CD14-positive monocyte (primary cell): Measurements from ENCODE around the gene CST3. TPM values are rescaled to one million over a fixed set of nuclear protein-coding genes. Genes with fewer than 3 reads are reported as not detected.
"Not testable (repeated sequence)": the region's sequence is repeated elsewhere in the genome, so short reads cannot be mapped to it uniquely, and the experiment has no call there.

ENCODE experiments used
- DNase-seq, 3 donors: peaks; one replicate each; pipeline ENCODE4 v3.0.0-alpha.2; 2011 to 2022
- H2AFZ ChIP-seq: 2 replicates; pipeline ENCODE4 v1.6.0; 2012; ENCODE audit warnings: mild to moderate bottlenecking, low read depth, low read length, inconsistent platforms; ENCODE audit not compliant: insufficient read depth, poor library complexity, severe bottlenecking
- H3K27ac ChIP-seq, 2 donors: 1 replicate in 1 of 2; 2 replicates in 1 of 2; pipeline ENCODE4 v1.5.1; 2012 to 2013; ENCODE audit warnings: low read length in 2 of 2, control low read depth in 1 of 2, inconsistent platforms in 1 of 2, low read depth in 1 of 2, mild to moderate bottlenecking in 1 of 2
- H3K27me3 ChIP-seq, 2 donors: one replicate each; pipeline versions ENCODE4 v1.6.0 to v1.6.1; 2011 to 2013; ENCODE audit warnings: low read length in 2 of 2; ENCODE audit not compliant: control insufficient read depth in 2 of 2, insufficient read depth in 2 of 2
- H3K36me3 ChIP-seq, 2 donors: replicated peaks in 1 of 2; 1 replicate in 1 of 2; 2 replicates in 1 of 2; pipeline versions ENCODE4 v1.5.1 to v1.6.1; 2012 to 2013; ENCODE audit warnings: low read length in 2 of 2, control low read depth in 1 of 2, inconsistent platforms in 1 of 2, mild to moderate bottlenecking in 1 of 2; ENCODE audit not compliant: insufficient read depth in 2 of 2, control insufficient read depth in 1 of 2
- H3K4me1 ChIP-seq, 2 donors: 1 replicate in 1 of 2; 2 replicates in 1 of 2; pipeline versions ENCODE4 v1.5.1 to v1.6.1; 2012 to 2013; ENCODE audit warnings: low read length in 2 of 2, control low read depth in 1 of 2, inconsistent platforms in 1 of 2, mild to moderate bottlenecking in 1 of 2, moderate library complexity in 1 of 2; ENCODE audit not compliant: insufficient read depth in 2 of 2, control insufficient read depth in 1 of 2
- H3K4me2 ChIP-seq: replicated peaks from 2 replicates; pipeline ENCODE3; 2012; ENCODE audit warnings: low read length, moderate library complexity, mild to moderate bottlenecking; ENCODE audit not compliant: poor library complexity, severe bottlenecking; ENCODE audit errors: extremely low read depth
- H3K4me3 ChIP-seq, 3 experiments: fragments of 200-600 bp in 1 of 3; sonication (generic) in 1 of 3; replicated peaks in 1 of 3; 1 replicate in 2 of 3; 2 replicates in 1 of 3; pipeline ENCODE4 v1.5.1; 2011 to 2013; ENCODE audit warnings: low read length in 3 of 3, mild to moderate bottlenecking in 3 of 3, control low read depth in 2 of 3, low read depth in 2 of 3, inconsistent platforms in 1 of 3, moderate library complexity in 1 of 3
- H3K79me2 ChIP-seq: 2 replicates; pipeline ENCODE4 v1.6.0; 2012; ENCODE audit warnings: mild to moderate bottlenecking, control low read depth, inconsistent platforms, low read length, moderate library complexity; ENCODE audit not compliant: insufficient read depth
- H3K9ac ChIP-seq: 2 replicates; pipeline ENCODE4 v1.6.0; 2017; ENCODE audit warnings: low read length, mild to moderate bottlenecking; ENCODE audit not compliant: insufficient read depth, poor library complexity, severe bottlenecking
- H3K9me3 ChIP-seq, 2 donors: replicated peaks in 1 of 2; 1 replicate in 1 of 2; 2 replicates in 1 of 2; pipeline versions ENCODE4 v1.5.1 to v1.6.1; 2012 to 2013; ENCODE audit warnings: low read length in 2 of 2, control low read depth in 1 of 2; ENCODE audit not compliant: control insufficient read depth in 1 of 2, insufficient read depth in 1 of 2
- H4K20me1 ChIP-seq: 2 replicates; pipeline ENCODE4 v1.6.0; 2012; ENCODE audit warnings: mild to moderate bottlenecking, low read length, control low read depth, moderate library complexity; ENCODE audit not compliant: insufficient read depth
- H3K27ac Mint-ChIP-seq, 7 donors: one replicate each; pipeline ENCODE4 v1.8.0; 2020; ENCODE audit warnings: mild to moderate bottlenecking in 7 of 7, mixed read lengths in 7 of 7, moderate library complexity in 6 of 7, inconsistent platforms in 2 of 7
- H3K27me3 Mint-ChIP-seq, 3 donors: one replicate each; pipeline ENCODE4 v1.8.0; 2021 to 2022; ENCODE audit warnings: low read depth in 3 of 3, mild to moderate bottlenecking in 3 of 3, mixed read lengths in 3 of 3, moderate library complexity in 3 of 3, inconsistent platforms in 1 of 3
- H3K36me3 Mint-ChIP-seq, 2 donors: one replicate each; pipeline ENCODE4 v1.8.0; 2020; ENCODE audit warnings: mixed read lengths in 2 of 2, inconsistent platforms in 1 of 2, mild to moderate bottlenecking in 1 of 2
- H3K4me1 Mint-ChIP-seq: one replicate; pipeline ENCODE4 v1.8.0; 2020; ENCODE audit warnings: mild to moderate bottlenecking, mixed read lengths
- H3K4me3 Mint-ChIP-seq, 2 donors: one replicate each; pipeline ENCODE4 v1.8.0; 2020; ENCODE audit warnings: mild to moderate bottlenecking in 2 of 2, mixed read lengths in 2 of 2, moderate library complexity in 1 of 2
- H3K9me3 Mint-ChIP-seq, 7 donors: one replicate each; pipeline ENCODE4 v1.8.0; 2020 to 2022; ENCODE audit warnings: mixed read lengths in 7 of 7, mild to moderate bottlenecking in 6 of 7, moderate library complexity in 6 of 7, inconsistent platforms in 2 of 7
- CTCF ChIP-seq: fragments of 200-600 bp; IDR thresholded peaks from one replicate; pipeline ENCODE4 v1.8.0; 2022; ENCODE audit warnings: antibody characterized with exemption, mild to moderate bottlenecking
- WGBS: methylation state at CpG from one replicate; pipeline ENCODE4 v1.1.5; 2013; ENCODE audit warnings: missing lambda C conversion rate; ENCODE audit not compliant: insufficient coverage; 5-methylcytosine and 5-hydroxymethylcytosine counted together
- intact Hi-C, 2 donors: fragments of 100-400 bp; cut with micrococcal nuclease; formaldehyde crosslinking; loops; one replicate each; pipeline versions ENCODE4 v1.15.0 to v1.15.1; 2023
- polyA plus RNA-seq, 3 donors: library from polyadenylated mRNA; depleted of rRNA in 1 of 3; unstranded in 2 of 3; stranded (reverse) in 1 of 3; fragments of 300-500 nt in 2 of 3; fragments of >200 nt in 1 of 3; fragmentation: Illumina TruSeq in 2 of 3; gene quantifications; 1 replicate in 2 of 3; 2 replicates in 1 of 3; pipeline ENCODE4 v1.2.3, GENCODE V29; 2012 to 2021

CST3 gene
- polyA plus RNA-seq, 3 donors: 1,459 to 3,222 (median 2,657) TPM

- peak overlapping the region in 6 of 7 donors; percentile 62 to 91 (median 81) for H3K27ac Mint-ChIP-seq
- Histone ChIP-seq H3K4me3 (peak overlapping the region; percentile 87 to 97 (median 91)), H3K79me2 (peaks cover 38% of the 10 kb centered on the region), H3K36me3 (peaks cover 30 to 44% of the 10 kb centered on the region in 2 donors), H3K27me3 (no peaks in the 10 kb centered on the region), H3K9me3 (no peaks in the 10 kb centered on the region), H4K20me1 (peaks cover 59% of the 10 kb centered on the region), H3K9ac (peak overlapping the region; percentile 86), H3K4me1 (peaks cover 83 to 90% of the 10 kb centered on the region in 2 donors), H3K27ac (peak overlapping the region in 1 of 2 donors; percentile 88), H2AFZ (no peak overlapping the region), H3K4me2 (peak overlapping the region; percentile 87)
- H3K4me1 Mint-ChIP-seq: peaks cover 86% of the 10 kb centered on the region
- intact Hi-C loops: no loop called here
- H3K4me3 Mint-ChIP-seq: peak overlapping the region; percentile 89 to 97
- H3K27me3 Mint-ChIP-seq: peaks cover 0 to 4% (median 0%) of the 10 kb centered on the region in 3 donors
- no peak for DNase-seq
- WGBS: 95% methylated on average over 11 of the region's 19 CpGs
- H3K36me3 Mint-ChIP-seq: peaks cover 38 to 51% of the 10 kb centered on the region in 2 donors
- no peak for TF ChIP-seq CTCF
- H3K9me3 Mint-ChIP-seq: peaks cover 0 to 2% (median 0%) of the 10 kb centered on the region in 7 donors
Observed at GRCh38 chr20:23636182-23636907, 1.4 kb downstream of the CST3 start.

GRCh38 chr20:23635768-23636090, 2.0 kb downstream of the CST3 start:
- Histone ChIP-seq H3K9ac (peak overlapping the region; percentile 86), H3K27ac (peak overlapping the region in 1 of 2 donors; percentile 88), H3K79me2 (peaks cover 38% of the 10 kb centered on the region), H3K4me3 (peak overlapping the region; percentile 87 to 97 (median 91)), H3K4me2 (peak overlapping the region; percentile 87), H3K36me3 (peaks cover 31 to 46% of the 10 kb centered on the region in 2 donors), H4K20me1 (peaks cover 59% of the 10 kb centered on the region), H3K4me1 (peaks cover 79 to 86% of the 10 kb centered on the region in 2 donors)
- Mint-ChIP-seq H3K36me3 (peaks cover 40 to 54% of the 10 kb centered on the region in 2 donors), H3K4me1 (peaks cover 82% of the 10 kb centered on the region), H3K4me3 (peak overlapping the region; percentile 89 to 97), H3K27ac (peak overlapping the region in 1 of 7 donors; percentile 66)
- H3K9me3 Mint-ChIP-seq, DNase-seq, intact Hi-C loops, H2AFZ ChIP-seq, H3K27me3 ChIP-seq, H3K9me3 ChIP-seq, H3K27me3 Mint-ChIP-seq: not testable (repeated sequence)
- no CpG with 5 or more reads among the region's 2 CpGs for WGBS
